ENCODE results near the gene ARFGAP2. TPM values are rescaled to one million over a fixed set of nuclear protein-coding genes. Genes with fewer than 3 reads are reported as not detected.

The ARFGAP2 gene
- total and polyA plus RNA-seq, 2 of the 8 experiments (the other 6 are each of a cell fraction or from before 2014, with no cell fraction given), result 50.2 to 64.0 TPM

GRCh38 chr11:47152953-47153950 is 23.4 kb downstream of the ARFGAP2 start:
- no peaks in the 10 kb centered on the region for H3K27me3 ChIP-seq (replicated peaks in 1 of 4; ENCODE audit: control insufficient read depth in 3 of 4, extremely low read depth in 1 of 4, insufficient read depth in 3 of 4, low read length in 3 of 4)
- H2AFZ ChIP-seq (ENCODE audit: low read length), result no peak overlapping the region
- no peak overlapping the region for H3K27ac ChIP-seq (ENCODE audit: low read depth, low read length)
- 0 out of 2 replicates have a peak overlapping the region, but pooled peaks have one; percentile 33 for H2BK15ac ChIP-seq (ENCODE audit: low read length)
- 0 out of 4 replicates have a peak overlapping the region, but pooled peaks of 1 of the 2 experiments have one; percentile 0 for H3K4me2 ChIP-seq (ENCODE audit: insufficient read depth in 1 of 2, low read depth in 2 of 2, low read length in 2 of 2)
- POLR2A ChIA-PET (ENCODE audit: partially characterized antibody), result interaction anchor here (0.5 to 2.0 kb wide), 6 partner anchors 9 to 496 kb away, joined by 3 to 9 read pairs (median 6); partner anchors contain the start of gene CSTPP1
- H2BK5ac ChIP-seq (ENCODE audit: low read depth, low read length), result no peak overlapping the region
- H3K18ac ChIP-seq (ENCODE audit: extremely low read depth, low read length), result no peak overlapping the region; the same call in 1 of the 2 replicates
- peak; percentile 94 for FAIRE-seq
- no peak overlapping the region for H3K9ac ChIP-seq (replicated peaks in 1 of 4; ENCODE audit: extremely low read depth in 1 of 4, low read depth in 3 of 4, low read length in 3 of 4)
- H4K5ac ChIP-seq (ENCODE audit: insufficient read length, low read depth, low read length), result no peak overlapping the region
- DNase-seq (ENCODE audit: low read depth in 1 of 2, low spot score in 2 of 2), result peak in 1 of 2 experiments; percentile 97
- no peak overlapping the region for H2BK20ac ChIP-seq (ENCODE audit: low read length)
- no peak overlapping the region for H3K14ac ChIP-seq (ENCODE audit: insufficient read length)
- no peak overlapping the region for H3K56ac ChIP-seq (replicated peaks; ENCODE audit: insufficient read length, low read depth, low read length)
- H3K79me1 ChIP-seq (ENCODE audit: low read depth, low read length), result no peaks in the 10 kb centered on the region
- no peak overlapping the region for H3K4ac ChIP-seq (replicated peaks; ENCODE audit: insufficient read length, low read depth, low read length)
- H3K23me2 ChIP-seq (ENCODE audit: low read depth, low read length), result no peaks in the 10 kb centered on the region
- 55% methylated on average over 11 of the region's 11 CpGs; no CpG with 5 or more reads in 1 of the 2 experiments for WGBS, 2 experiments (ENCODE audit: extremely low coverage in 1 of 2, insufficient coverage in 1 of 2, insufficient read length in 1 of 2, insufficient replicate concordance in 2 of 2, low coverage in 1 of 2, low lambda C conversion rate in 2 of 2, missing lambda C conversion rate in 1 of 2)
- no peaks in the 10 kb centered on the region for H3K9me3 ChIP-seq (ENCODE audit: insufficient read depth in 2 of 2, low read depth in 1 of 2, low read length in 1 of 2)
- no peak overlapping the region for H2AK5ac ChIP-seq (ENCODE audit: low read depth, low read length)
- H4K91ac ChIP-seq (replicated peaks; ENCODE audit: insufficient read length, low read length), result no peak overlapping the region
- H4K20me1 ChIP-seq (replicated peaks in 1 of 2; ENCODE audit: control insufficient read depth in 1 of 2, insufficient read depth in 2 of 2, low read length in 2 of 2), result peaks cover 0 to 2% of the 10 kb centered on the region in 2 experiments
- H2BK12ac ChIP-seq (ENCODE audit: low read depth, low read length), result no peak overlapping the region
- H3K23ac ChIP-seq (ENCODE audit: insufficient read length), result no peak overlapping the region
- no peak overlapping the region for H4K8ac ChIP-seq (ENCODE audit: extremely low read depth, insufficient read depth, low read length)
- no peaks in the 10 kb centered on the region for H3K79me2 ChIP-seq (ENCODE audit: control insufficient read depth in 1 of 2, insufficient read depth in 2 of 2, low read length in 2 of 2)
- no peak overlapping the region for H2BK120ac ChIP-seq (replicated peaks; ENCODE audit: low read depth, low read length)
- H3K4me3 ChIP-seq (ENCODE audit: extremely low read depth in 1 of 4, insufficient read depth in 2 of 4, low read depth in 3 of 4, low read length in 4 of 4), result no peak overlapping the region
- H3K4me1 ChIP-seq (replicated peaks in 1 of 4; ENCODE audit: control insufficient read depth in 3 of 4, insufficient read depth in 4 of 4, low read length in 3 of 4), result peaks cover 0 to 4% (median 2%) of the 10 kb centered on the region in 4 experiments; a peak in 4 of 7 replicates
- CTCF ChIA-PET (ENCODE audit: partially characterized antibody), result interaction anchor here (0.6 to 6.3 kb wide), 80 partner anchors 10 to 434 kb away, joined by 3 to 81 read pairs (median 4); partner anchors contain the start of genes CSTPP1, DDB2, F2 and LRP4
- no peaks in the 10 kb centered on the region for H3K36me3 ChIP-seq (ENCODE audit: control insufficient read depth in 2 of 4, insufficient read depth in 4 of 4, low read length in 3 of 4)
- peak; percentile 99 for TF ChIP-seq RAD21 (IDR thresholded peaks at IDR 0.05 in 1 of 2, conservative IDR thresholded peaks at IDR 0.05 in 1 of 2; ENCODE audit: low read depth in 2 of 2, low read length in 2 of 2)
- peak; percentile 95 to 100 (median 99) for TF ChIP-seq CTCF (IDR thresholded peaks at IDR 0.05; ENCODE audit: control extremely low read depth in 1 of 3, insufficient read depth in 1 of 3, low read depth in 1 of 3, low read length in 3 of 3)
- TF ChIP-seq EZH2 (IDR thresholded peaks at IDR 0.05; ENCODE audit: low read depth, low read length, severe bottlenecking), result no peak
- 0 out of 2 replicates have a peak, but pooled peaks have one; percentile 10 for TF ChIP-seq EGR1 (IDR thresholded peaks at IDR 0.05; ENCODE audit: borderline replicate concordance, low read depth, low read length)
- TF ChIP-seq CEBPB (IDR thresholded peaks at IDR 0.05; ENCODE audit: low read depth, low read length), result peak; percentile 42; the same call in 1 of the 2 replicates
- TF ChIP-seq TAF1 (IDR thresholded peaks at IDR 0.05; ENCODE audit: low read depth, low read length), result no peak
- TF ChIP-seq SP2 (IDR thresholded peaks at IDR 0.05; ENCODE audit: low read length), result no peak
